AG09319 (cell line): ENCODE results near the gene CCDC27.

ENCODE experiments used
- DNase-seq: peaks from one replicate; pipeline ENCODE4 v3.0.0-alpha.2; 2010; ENCODE audit warnings: low read depth; ENCODE audit errors: extremely low read depth
- TF ChIP-seq, protein P1 (sequence below): IDR thresholded peaks from 2 replicates; pipeline ENCODE4 v1.5.1; 2011; ENCODE audit warnings: low read depth, mild to moderate bottlenecking, inconsistent platforms, low read length, moderate library complexity

Gene CCDC27

DNA sequence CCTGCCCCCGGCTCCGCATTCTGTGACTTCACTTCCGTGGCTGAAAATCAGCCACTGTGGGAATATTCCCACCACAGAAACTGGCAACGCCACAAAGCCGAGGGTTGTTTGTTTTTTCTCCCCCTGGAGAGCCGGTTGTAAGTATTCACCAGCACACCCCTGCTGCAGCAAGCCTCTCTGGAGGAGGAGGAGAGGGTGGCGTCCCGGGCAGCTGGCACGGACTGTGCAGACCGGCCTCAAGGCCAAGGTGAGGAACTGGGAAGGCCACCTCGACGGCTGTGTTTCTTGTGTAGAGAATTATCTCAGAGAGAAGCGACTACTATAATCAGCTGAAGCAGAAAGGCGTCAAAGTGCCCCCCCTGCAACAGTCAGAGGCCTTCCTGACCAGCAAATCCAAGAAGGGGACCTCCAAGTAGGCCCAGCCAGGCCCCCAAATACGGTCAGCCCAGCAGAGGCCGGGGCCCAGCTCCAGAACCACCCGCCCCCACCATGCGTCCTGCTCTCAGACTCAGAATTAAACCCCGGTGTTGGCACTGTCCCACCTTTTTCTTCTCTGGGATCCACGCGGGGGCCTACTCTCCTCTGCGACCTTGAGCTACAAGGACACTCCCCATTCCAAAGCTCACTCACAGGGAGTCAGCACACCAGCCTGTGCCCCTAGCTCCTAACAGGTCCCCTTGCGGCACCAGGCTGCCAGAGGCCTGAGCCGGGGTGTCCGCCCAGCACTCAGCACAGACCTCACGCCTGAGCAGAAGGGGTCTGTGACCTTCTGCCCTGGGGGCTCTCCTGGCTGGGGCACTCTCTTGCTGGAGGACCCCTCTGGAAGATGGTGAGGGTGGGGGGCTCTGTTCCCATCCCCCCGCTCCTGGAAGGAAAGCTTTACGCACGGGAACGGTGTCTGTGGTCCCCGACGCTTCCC lies 19.1 kb downstream of the CCDC27 start:
- TF ChIP-seq, protein P1, sequence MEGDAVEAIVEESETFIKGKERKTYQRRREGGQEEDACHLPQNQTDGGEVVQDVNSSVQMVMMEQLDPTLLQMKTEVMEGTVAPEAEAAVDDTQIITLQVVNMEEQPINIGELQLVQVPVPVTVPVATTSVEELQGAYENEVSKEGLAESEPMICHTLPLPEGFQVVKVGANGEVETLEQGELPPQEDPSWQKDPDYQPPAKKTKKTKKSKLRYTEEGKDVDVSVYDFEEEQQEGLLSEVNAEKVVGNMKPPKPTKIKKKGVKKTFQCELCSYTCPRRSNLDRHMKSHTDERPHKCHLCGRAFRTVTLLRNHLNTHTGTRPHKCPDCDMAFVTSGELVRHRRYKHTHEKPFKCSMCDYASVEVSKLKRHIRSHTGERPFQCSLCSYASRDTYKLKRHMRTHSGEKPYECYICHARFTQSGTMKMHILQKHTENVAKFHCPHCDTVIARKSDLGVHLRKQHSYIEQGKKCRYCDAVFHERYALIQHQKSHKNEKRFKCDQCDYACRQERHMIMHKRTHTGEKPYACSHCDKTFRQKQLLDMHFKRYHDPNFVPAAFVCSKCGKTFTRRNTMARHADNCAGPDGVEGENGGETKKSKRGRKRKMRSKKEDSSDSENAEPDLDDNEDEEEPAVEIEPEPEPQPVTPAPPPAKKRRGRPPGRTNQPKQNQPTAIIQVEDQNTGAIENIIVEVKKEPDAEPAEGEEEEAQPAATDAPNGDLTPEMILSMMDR, result no peak
- DNase-seq, result no peak

- TF ChIP-seq, protein P1, result no peak
- DNase-seq, result peak; percentile 30
These were observed 19.9 kb downstream of the CCDC27 start for GRCh38 chr1:3772027-3772714.

GRCh38 chr1:3772715-3773571 lies 20.7 kb downstream of the CCDC27 start, which contains the start of gene SMIM1:
Gene SMIM1 (plus strand): TSS chr1:3772749. CDS start chr1:3775374, 2,625 bp downstream.
- TF ChIP-seq, protein P1, result no peak
- DNase-seq, result no peak

DNA sequence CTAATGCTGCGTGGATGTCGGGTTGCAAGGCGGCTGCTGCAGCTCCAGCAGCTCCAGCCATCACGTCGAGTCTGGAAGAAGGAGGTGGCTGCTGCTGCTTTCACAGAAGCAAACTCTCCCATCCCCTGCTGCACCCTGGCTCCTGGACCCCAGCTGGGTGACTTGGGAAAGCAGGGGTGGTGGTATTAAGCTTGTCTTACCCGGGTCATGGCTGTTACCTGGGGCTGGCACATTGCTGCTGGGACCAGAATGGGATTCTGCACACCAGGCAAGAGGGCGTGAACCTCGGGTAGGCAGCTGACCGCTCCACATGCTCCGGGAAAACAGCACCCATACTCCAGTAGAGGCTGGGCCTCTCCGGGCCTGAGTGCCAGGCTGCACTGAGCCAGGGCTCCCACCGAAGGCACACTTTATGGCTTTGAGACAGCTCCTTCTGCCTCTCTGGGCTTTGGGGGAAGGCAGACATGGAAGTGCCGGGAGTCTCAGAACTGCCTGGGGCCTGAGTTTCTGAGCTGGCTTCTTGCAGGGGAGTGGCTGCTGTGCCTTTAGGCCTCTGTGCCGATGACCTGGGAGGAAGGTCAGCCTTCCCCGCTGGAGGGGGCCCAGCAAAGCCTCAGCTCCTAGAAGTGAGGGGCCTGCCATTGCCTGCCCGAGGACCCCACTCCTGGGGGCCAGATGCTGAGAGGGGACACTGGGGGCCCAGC lies 21.5 kb downstream of the CCDC27 start:
- no peak for DNase-seq
- TF ChIP-seq, protein P1, result no peak

DNA sequence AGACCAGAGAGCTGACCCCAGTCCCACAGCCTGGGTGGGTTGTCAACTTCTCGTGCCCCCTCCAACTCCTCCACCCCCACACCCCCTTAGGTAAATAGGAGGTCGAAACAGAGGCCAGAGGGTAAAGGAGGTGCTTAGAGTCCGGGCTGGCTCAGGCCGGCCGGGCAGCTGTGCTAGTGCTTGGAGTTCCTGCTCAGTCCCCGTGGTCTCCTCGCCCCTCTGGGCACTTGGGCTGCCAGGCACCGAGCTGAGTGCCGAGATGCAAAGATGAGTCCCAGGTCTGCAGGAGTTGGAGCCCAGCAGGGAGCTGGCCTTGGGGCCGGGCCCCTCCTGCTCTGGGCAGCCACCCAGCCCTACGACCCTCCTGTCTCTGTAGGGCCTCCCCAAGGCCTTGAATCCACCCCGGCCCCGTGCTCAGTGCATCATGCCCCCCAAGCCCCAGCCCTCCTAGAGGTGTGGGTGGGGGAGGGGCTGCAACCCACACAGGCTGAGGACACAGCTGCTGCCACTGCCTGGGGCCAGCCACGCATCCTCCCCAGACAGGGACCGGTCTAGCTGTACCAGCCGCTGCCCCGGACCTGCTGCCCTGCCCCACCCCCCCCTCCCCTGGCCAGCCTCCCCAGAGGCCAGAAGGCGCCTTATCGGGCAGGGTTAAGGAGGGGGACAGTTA lies 22.2 kb downstream of the CCDC27 start:
- no peak for DNase-seq
- TF ChIP-seq, protein P1, result no peak

DNA sequence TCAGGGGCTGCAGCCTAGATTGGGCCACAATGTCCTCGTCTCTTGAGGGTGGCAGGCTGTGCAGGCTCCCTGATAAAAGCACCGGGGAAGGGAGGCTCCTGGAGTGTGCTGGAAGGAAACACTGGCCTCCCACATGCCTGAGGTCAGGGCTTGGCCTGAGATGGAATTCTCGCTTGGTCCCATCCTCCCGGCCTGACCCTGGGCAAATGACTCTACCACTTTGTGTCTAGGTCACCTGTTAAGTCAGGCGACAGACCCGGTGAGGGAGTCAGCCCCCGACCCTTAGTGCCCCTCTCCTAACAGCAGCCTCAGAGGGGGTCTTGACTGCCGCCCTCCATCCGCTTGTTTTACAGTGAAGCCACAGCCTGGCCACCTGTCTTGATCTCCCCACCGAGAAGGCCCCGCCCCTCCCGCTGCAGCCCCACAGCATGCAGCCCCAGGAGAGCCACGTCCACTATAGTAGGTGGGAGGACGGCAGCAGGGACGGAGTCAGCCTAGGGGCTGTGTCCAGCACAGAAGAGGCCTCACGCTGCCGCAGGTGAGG lies 22.8 kb downstream of the CCDC27 start:
- TF ChIP-seq, protein P1, result no peak
- no peak for DNase-seq
